GM12878 (cell line): Measurements from ENCODE around the gene TRIM38. TPM values are rescaled to one million over a fixed set of nuclear protein-coding genes. Genes with fewer than 3 reads are reported as not detected.

Experiments used
- ATAC-seq: fragments of 200-7000 bp; cut with Tn5 transposase; 3 replicates; pipeline ENCODE4 v1.9.1; 2020; ENCODE audit warnings: mild to moderate bottlenecking, moderate library complexity
- BruUV-seq: library from RNA; stranded (reverse); fragments of 400-500 nt; replicated peaks from 2 replicates; lab custom pipeline; 2021; lab: Mats Ljungman, UMichigan
- CTCF ChIA-PET: fragments of 300-600 bp; sonication (Branson Sonifier 250); formaldehyde crosslinking; extraction: SDS; loops from one replicate; lab custom pipeline; 2021; ENCODE audit warnings: inconsistent platforms; lab: Yijun Ruan, JAX
- POLR2A ChIA-PET: fragments of 350-600 bp; formaldehyde crosslinking; extraction: SDS; loops from one replicate; lab custom pipeline; 2021; ENCODE audit warnings: inconsistent platforms; lab: Charles Lee
- RAD21 ChIA-PET: fragments of 300-600 bp; sonication (Branson Sonifier 250); formaldehyde crosslinking; loops from one replicate; lab custom pipeline; 2023; ENCODE audit warnings: antibody characterized with exemption; ENCODE audit not compliant: unreplicated experiment; lab: Charles Lee
- SMC1A ChIA-PET: fragments of 300-600 bp; sonication (Branson Sonifier 250); formaldehyde crosslinking; loops from one replicate; lab custom pipeline; 2023; ENCODE audit not compliant: unreplicated experiment, uncharacterized antibody; lab: Charles Lee
- DNase-seq: peaks from one replicate; pipeline ENCODE4 v3.0.0-alpha.2; 2011; ENCODE audit warnings: low read depth, low spot score
- FAIRE-seq: peaks from 3 replicates; lab custom pipeline; 2011; peaks lifted over from hg19 to GRCh38; lab: Jason Lieb, UNC
- H2AFZ ChIP-seq: 2 replicates; pipeline ENCODE4 v1.6.0; 2011; ENCODE audit warnings: low read depth, low read length, control low read depth; ENCODE audit not compliant: control insufficient read depth
- H3K27ac ChIP-seq: 2 replicates; pipeline ENCODE4 v1.5.1; 2011; ENCODE audit warnings: control low read depth; ENCODE audit not compliant: control insufficient read depth, insufficient read depth
- H3K27me3 ChIP-seq, 2 experiments: replicated peaks in 1 of 2; 2 replicates each; pipeline versions ENCODE4 v1.6.0 to v1.6.1; 2011; ENCODE audit warnings: low read length in 1 of 2; ENCODE audit not compliant: control insufficient read depth in 2 of 2, insufficient read depth in 2 of 2
- H3K36me3 ChIP-seq, 2 experiments: 2 replicates each; pipeline ENCODE4 v1.5.1; 2011; ENCODE audit warnings: low read length in 1 of 2; ENCODE audit not compliant: control insufficient read depth in 2 of 2, insufficient read depth in 2 of 2
- H3K4me1 ChIP-seq: 2 replicates; pipeline ENCODE4 v1.6.1; 2011; ENCODE audit warnings: mild to moderate bottlenecking, low read length, moderate library complexity, mixed read lengths; ENCODE audit not compliant: control insufficient read depth, insufficient read depth
- H3K4me2 ChIP-seq: 2 replicates; pipeline ENCODE4 v1.6.0; 2011; ENCODE audit warnings: control low read depth; ENCODE audit not compliant: control insufficient read depth, insufficient read depth
- H3K4me3 ChIP-seq: fragments of 200-600 bp; sonication (generic); 2 replicates; pipeline ENCODE4 v1.5.1; 2016
- H3K79me2 ChIP-seq: 2 replicates; pipeline ENCODE4 v1.6.0; 2011; ENCODE audit warnings: low read length; ENCODE audit not compliant: control insufficient read depth, insufficient read depth
- H3K9ac ChIP-seq: 2 replicates; pipeline ENCODE4 v1.8.0; 2011; ENCODE audit warnings: low read length, control low read depth, mixed read lengths; ENCODE audit not compliant: control insufficient read depth, insufficient read depth
- H3K9me3 ChIP-seq: replicated peaks from 3 replicates; pipeline ENCODE4 v1.5.1; 2011; ENCODE audit warnings: mild to moderate bottlenecking, low read length; ENCODE audit not compliant: control insufficient read depth, insufficient read depth
- H4K20me1 ChIP-seq: 2 replicates; pipeline ENCODE4 v1.6.0; 2011; ENCODE audit not compliant: control insufficient read depth, insufficient read depth
- ASH2L ChIP-seq: fragments of 300-600, 200-600 bp; sonication (generic); IDR thresholded peaks from 2 replicates; pipeline ENCODE4 v1.6.1; 2017; ENCODE audit warnings: low read depth, mild to moderate bottlenecking, borderline replicate concordance
- ATF7 ChIP-seq: fragments of 450-650 bp; IDR thresholded peaks from 2 replicates; pipeline ENCODE4 v1.6.1; 2016; ENCODE audit warnings: low read depth, mild to moderate bottlenecking
- BACH1 ChIP-seq: fragments of 450-650 bp; IDR thresholded peaks from 2 replicates; pipeline ENCODE4 v1.6.1; 2017; ENCODE audit warnings: mild to moderate bottlenecking, borderline replicate concordance
- CHD2 ChIP-seq: IDR thresholded peaks from 2 replicates; pipeline ENCODE4 v1.6.1; 2011; ENCODE audit warnings: low read depth, low read length, improper control_type of control experiment, borderline replicate concordance
- CREB1 ChIP-seq: IDR thresholded peaks from 2 replicates; pipeline ENCODE4 v1.6.1; 2012; ENCODE audit warnings: low read depth, mild to moderate bottlenecking, inconsistent platforms
- CREM ChIP-seq: IDR thresholded peaks from 2 replicates; pipeline ENCODE4 v1.6.1; 2014; ENCODE audit warnings: antibody characterized with exemption, low read depth
- DPF2 ChIP-seq: fragments of 450-650 bp; IDR thresholded peaks from 2 replicates; pipeline ENCODE4 v1.6.1; 2017; ENCODE audit warnings: mild to moderate bottlenecking
- FOXK2 ChIP-seq: fragments of 450-650 bp; IDR thresholded peaks from 2 replicates; pipeline ENCODE4 v1.6.1; 2017; ENCODE audit warnings: mild to moderate bottlenecking, moderate library complexity
- GABPA ChIP-seq: IDR thresholded peaks from 2 replicates; pipeline ENCODE4 v1.6.1; 2014; ENCODE audit warnings: antibody characterized with exemption, low read depth, mild to moderate bottlenecking, inconsistent platforms
- POU2F2 ChIP-seq: IDR thresholded peaks from 3 replicates; pipeline ENCODE4 v1.6.1; 2011; ENCODE audit warnings: low read depth, mild to moderate bottlenecking, low read length, borderline replicate concordance
- RCOR1 ChIP-seq: conservative IDR thresholded peaks from 2 replicates; pipeline ENCODE4 v1.6.1; 2012; ENCODE audit warnings: low read depth, low read length, improper control_type of control experiment
- RELA ChIP-seq: fragments of 450-650 bp; IDR thresholded peaks from 2 replicates; pipeline ENCODE4 v1.8.0; 2014; ENCODE audit warnings: borderline replicate concordance; ENCODE audit not compliant: partially characterized antibody
- RUNX3 ChIP-seq: IDR thresholded peaks from 2 replicates; pipeline ENCODE4 v1.6.1; 2012; ENCODE audit warnings: low read length, inconsistent platforms
- SIX5 ChIP-seq: IDR thresholded peaks from 2 replicates; pipeline ENCODE4 v1.6.1; 2011; ENCODE audit warnings: mild to moderate bottlenecking, low read depth, low read length, moderate library complexity; ENCODE audit not compliant: severe bottlenecking
- SPI1 ChIP-seq: IDR thresholded peaks from 2 replicates; pipeline ENCODE4 v1.6.1; 2011; ENCODE audit warnings: low read depth, mild to moderate bottlenecking, low read length, moderate library complexity, borderline replicate concordance; ENCODE audit not compliant: insufficient read depth
- SRF ChIP-seq, 2 experiments: IDR thresholded peaks; 2 replicates each; pipeline ENCODE4 v1.6.1; 2011; ENCODE audit warnings: low read depth in 2 of 2, low read length in 2 of 2, mild to moderate bottlenecking in 1 of 2, moderate library complexity in 1 of 2
- SUPT20H ChIP-seq: IDR thresholded peaks from 2 replicates; pipeline ENCODE4 v1.6.1; 2011; ENCODE audit warnings: low read depth, mild to moderate bottlenecking, low read length, moderate library complexity, borderline replicate concordance; ENCODE audit not compliant: control insufficient read depth
- ZNF592 ChIP-seq: fragments of 450-650 bp; IDR thresholded peaks from 2 replicates; pipeline ENCODE4 v1.6.1; 2017; ENCODE audit warnings: mild to moderate bottlenecking, moderate library complexity
- ZSCAN29 ChIP-seq: fragments of 450-650 bp; IDR thresholded peaks from 2 replicates; pipeline ENCODE4 v1.6.1; 2017; ENCODE audit warnings: mild to moderate bottlenecking, moderate library complexity
- WGBS: methylation state at CpG from one replicate; pipeline ENCODE4 v1.1.6; 2016; ENCODE audit warnings: low lambda C conversion rate; ENCODE audit not compliant: insufficient replicate concordance, insufficient coverage; ENCODE audit errors: missing lambda C conversion rate; 5-methylcytosine and 5-hydroxymethylcytosine counted together
- in situ Hi-C: fragments of 300-500 bp; cut with MboI; formaldehyde crosslinking; loops from 9 replicates; pipeline ENCODE4 v1.14.3; 2018; ENCODE audit warnings: mixed read lengths
- intact Hi-C: fragments of 100-400 bp; cut with micrococcal nuclease; formaldehyde crosslinking; loops from one replicate; pipeline ENCODE4 v1.14.2; 2022; ENCODE audit not compliant: unreplicated experiment
- polyA plus RNA-seq, 11 experiments: library from polyadenylated mRNA; depleted of rRNA in 4 of 11; unstranded in 6 of 11; stranded (reverse) in 5 of 11; fragments of >200 nt; fragmentation: Nextera tagmentation in 4 of 11; fragmentation: Illumina TruSeq in 1 of 11; extraction: Ambion mirVana in 4 of 11; extraction: Trizol in 1 of 11; gene quantifications; 1 replicate in 1 of 11; 2 replicates in 10 of 11; pipeline versions ENCODE4 v1.2.1 to v1.2.3, GENCODE V29; 2011 to 2016; ENCODE audit warnings: inconsistent platforms in 2 of 11, missing spikeins in 2 of 11, low read depth in 1 of 11
- total RNA-seq, 4 experiments: library from RNA; depleted of rRNA in 3 of 4; stranded (reverse); fragments of >200 nt in 3 of 4; fragmentation: Illumina TruSeq in 1 of 4; extraction: Trizol in 1 of 4; gene quantifications; 2 replicates each; pipeline versions ENCODE4 v1.2.1 to v1.2.3, GENCODE V29; 2013 to 2021
- TF ChIP-seq, protein P1 (sequence below): IDR thresholded peaks from 2 replicates; pipeline ENCODE4 v1.6.1; 2011; ENCODE audit warnings: borderline replicate concordance, low read depth, mild to moderate bottlenecking, moderate library complexity, low read length; ENCODE audit not compliant: insufficient read depth, poor library complexity, severe bottlenecking

The TRIM38 gene
- total and polyA plus RNA-seq, 10 of the 15 experiments (the other 5 are each of a cell fraction or from before 2014, with no cell fraction given), result 4.5 to 14.7 (median 11.1) TPM

GRCh38 chr6:25995507-25995906, 32.9 kb downstream of the TRIM38 start:
- CTCF ChIA-PET, result interaction anchor here (1.3 to 8.4 kb wide), 4 partner anchors 8 to 35 kb away, joined by 5 to 112 read pairs (median 35); partner anchors contain the start of gene TRIM38
- H2AFZ ChIP-seq, result peak overlapping the region; percentile 34; the same call in 1 of the 2 replicates
- H3K4me3 ChIP-seq, result no peak overlapping the region
- ATAC-seq (peak; percentile 2; the same call in 1 of the 3 replicates), FAIRE-seq (peak; percentile 73), DNase-seq (no peak)
- no peaks in the 10 kb centered on the region for H3K27me3 ChIP-seq
- H3K4me2 ChIP-seq, result peak overlapping the region; percentile 9; the same call in 1 of the 2 replicates
- H3K36me3 ChIP-seq, result no peaks in the 10 kb centered on the region; a peak in 1 of 4 replicates
- no peak overlapping the region for H3K9ac ChIP-seq
- SMC1A ChIA-PET, result interaction anchor here (0.9 to 7.0 kb wide), 11 partner anchors 8 to 275 kb away, joined by 3 to 76 read pairs (median 4); a partner anchor contains a TSS
- peak overlapping the region; percentile 9; the same call in 1 of the 2 replicates for H3K27ac ChIP-seq
- BruUV-seq, result no TSS peak
- H3K9me3 ChIP-seq, result no peaks in the 10 kb centered on the region
- POLR2A ChIA-PET, result interaction anchor here (0.6 to 5.8 kb wide), 6 partner anchors 10 to 31 kb away, joined by 3 to 34 read pairs (median 4); a partner anchor contains a TSS
- no peaks in the 10 kb centered on the region for H3K79me2 ChIP-seq
- H3K4me1 ChIP-seq, result peaks cover 9% of the 10 kb centered on the region
- 67% methylated on average over 1 of the region's 1 CpG for WGBS
- in situ Hi-C loops, result no loop called here
- intact Hi-C loops, result loop anchor here (10.0 kb wide), 1 partner anchor 771 kb away; no protein-coding TSS in a partner anchor
- RAD21 ChIA-PET, result interaction anchor here (1.1 to 7.1 kb wide), 6 partner anchors 9 to 279 kb away, joined by 3 to 53 read pairs (median 6); a partner anchor contains a TSS
- H4K20me1 ChIP-seq, result no peaks in the 10 kb centered on the region
- TF ChIP-seq CREB1 (peak; percentile 85), ZSCAN29 (no peak), ASH2L (no peak), BACH1 (no peak), DPF2 (no peak), ZNF592 (no peak), POU2F2 (no peak), SUPT20H (no peak), RCOR1 (no peak), CREM (peak; percentile 60; the same call in 1 of the 2 replicates), SIX5 (no peak), GABPA (no peak), SPI1 (peak; percentile 67; the same call in 1 of the 2 replicates), FOXK2 (no peak), RUNX3 (peak; percentile 78), SRF (IDR thresholded peaks at IDR 0.05; ENCODE audit: low read depth in 2 of 2, low read length in 2 of 2) (no peak), ATF7 (0 out of 2 replicates have a peak, but pooled peaks have one; percentile 30), RELA (no peak), CHD2 (no peak)
- TF ChIP-seq, protein P1, sequence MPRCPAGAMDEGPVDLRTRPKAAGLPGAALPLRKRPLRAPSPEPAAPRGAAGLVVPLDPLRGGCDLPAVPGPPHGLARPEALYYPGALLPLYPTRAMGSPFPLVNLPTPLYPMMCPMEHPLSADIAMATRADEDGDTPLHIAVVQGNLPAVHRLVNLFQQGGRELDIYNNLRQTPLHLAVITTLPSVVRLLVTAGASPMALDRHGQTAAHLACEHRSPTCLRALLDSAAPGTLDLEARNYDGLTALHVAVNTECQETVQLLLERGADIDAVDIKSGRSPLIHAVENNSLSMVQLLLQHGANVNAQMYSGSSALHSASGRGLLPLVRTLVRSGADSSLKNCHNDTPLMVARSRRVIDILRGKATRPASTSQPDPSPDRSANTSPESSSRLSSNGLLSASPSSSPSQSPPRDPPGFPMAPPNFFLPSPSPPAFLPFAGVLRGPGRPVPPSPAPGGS, result no peak
